LNCaP clone FGC (cell line): ENCODE results near the gene CIT.

Source experiments
- DNase-seq: peaks from one replicate; pipeline ENCODE4 v3.0.0-alpha.2; 2011; ENCODE audit warnings: low read depth
- H3K4me3 ChIP-seq: 2 replicates; pipeline ENCODE4 v1.5.1; 2011; ENCODE audit warnings: mild to moderate bottlenecking, low read depth, low read length, control low read depth
- TF ChIP-seq, protein P1 (sequence below): IDR thresholded peaks from 2 replicates; pipeline ENCODE4 v1.5.1; 2012; ENCODE audit warnings: mild to moderate bottlenecking; ENCODE audit not compliant: control insufficient read depth, insufficient read depth; ENCODE audit errors: extremely low read depth

The CIT gene

DNA sequence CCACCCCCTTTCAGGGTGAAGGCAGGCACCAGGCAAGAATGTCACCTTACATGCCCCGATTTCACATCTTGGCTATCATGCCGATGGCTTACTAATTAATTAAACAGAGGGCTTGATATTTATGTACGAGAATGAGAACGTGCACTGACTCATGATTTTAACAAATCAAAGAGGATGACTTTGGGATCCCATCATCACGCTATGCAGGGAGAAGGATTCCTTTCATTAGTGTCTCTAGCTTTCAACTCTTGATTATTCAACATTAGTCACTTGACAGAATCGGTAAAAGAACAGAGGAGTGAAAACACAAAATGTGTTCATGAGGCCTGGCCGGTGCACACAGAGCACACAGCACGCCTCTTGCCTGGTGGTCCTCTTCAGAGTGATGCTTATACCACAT lies 128.6 kb downstream of the CIT start:
- TF ChIP-seq, protein P1, sequence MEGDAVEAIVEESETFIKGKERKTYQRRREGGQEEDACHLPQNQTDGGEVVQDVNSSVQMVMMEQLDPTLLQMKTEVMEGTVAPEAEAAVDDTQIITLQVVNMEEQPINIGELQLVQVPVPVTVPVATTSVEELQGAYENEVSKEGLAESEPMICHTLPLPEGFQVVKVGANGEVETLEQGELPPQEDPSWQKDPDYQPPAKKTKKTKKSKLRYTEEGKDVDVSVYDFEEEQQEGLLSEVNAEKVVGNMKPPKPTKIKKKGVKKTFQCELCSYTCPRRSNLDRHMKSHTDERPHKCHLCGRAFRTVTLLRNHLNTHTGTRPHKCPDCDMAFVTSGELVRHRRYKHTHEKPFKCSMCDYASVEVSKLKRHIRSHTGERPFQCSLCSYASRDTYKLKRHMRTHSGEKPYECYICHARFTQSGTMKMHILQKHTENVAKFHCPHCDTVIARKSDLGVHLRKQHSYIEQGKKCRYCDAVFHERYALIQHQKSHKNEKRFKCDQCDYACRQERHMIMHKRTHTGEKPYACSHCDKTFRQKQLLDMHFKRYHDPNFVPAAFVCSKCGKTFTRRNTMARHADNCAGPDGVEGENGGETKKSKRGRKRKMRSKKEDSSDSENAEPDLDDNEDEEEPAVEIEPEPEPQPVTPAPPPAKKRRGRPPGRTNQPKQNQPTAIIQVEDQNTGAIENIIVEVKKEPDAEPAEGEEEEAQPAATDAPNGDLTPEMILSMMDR = no peak
- no peak overlapping the region for H3K4me3 ChIP-seq
- DNase-seq = no peak

DNA sequence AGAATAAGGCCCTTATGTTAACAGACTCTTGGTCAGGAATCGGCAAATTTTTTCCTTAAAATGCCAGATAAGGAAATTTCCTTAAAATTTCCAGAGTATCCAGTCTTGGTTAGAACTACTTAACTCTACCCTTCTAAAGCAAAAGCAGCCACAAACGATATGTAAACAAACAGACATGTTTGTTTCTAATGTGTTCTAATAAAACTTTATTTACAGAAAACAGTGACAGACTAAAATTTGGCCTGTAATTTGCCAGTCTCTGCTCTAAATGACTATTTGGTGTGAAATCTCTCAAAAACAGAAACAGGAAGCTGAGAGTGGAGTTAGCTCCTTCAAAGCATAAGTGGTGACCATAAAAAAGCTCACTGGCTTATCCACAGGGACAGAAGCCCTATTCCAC lies 131.0 kb downstream of the CIT start:
- DNase-seq = no peak

DNA sequence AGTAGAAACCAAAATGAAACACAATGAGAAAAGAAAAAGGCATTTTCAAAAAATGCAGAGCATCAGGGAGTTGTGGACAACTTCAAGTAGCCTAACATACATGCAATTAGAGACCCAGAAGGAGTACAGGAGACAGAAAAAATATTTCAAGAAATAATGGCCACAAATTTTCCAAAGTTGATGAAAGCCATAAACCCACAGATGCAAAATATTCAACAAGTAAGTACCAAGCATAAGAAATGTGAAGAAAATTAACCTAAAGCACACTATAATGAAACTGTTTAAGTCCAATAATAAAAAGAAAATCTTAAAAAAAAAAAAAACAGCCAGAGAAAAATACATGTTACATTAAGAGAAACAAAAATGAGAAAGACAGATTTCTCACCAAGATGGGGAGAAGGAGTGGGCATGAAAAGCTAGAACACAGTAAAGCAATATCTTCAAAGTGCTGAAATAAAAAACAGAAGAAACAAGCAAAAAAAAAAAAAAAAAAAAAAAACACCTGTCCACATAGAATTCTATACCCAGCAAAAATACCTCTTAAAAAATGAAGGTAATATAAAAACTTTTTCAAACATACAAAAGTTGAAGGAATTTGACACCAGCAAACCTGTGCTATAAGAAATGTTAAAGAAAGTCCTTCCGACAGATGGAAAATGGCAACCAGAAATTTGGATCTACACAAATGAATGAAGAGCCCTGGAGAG lies 132.1 kb downstream of the CIT start:
- TF ChIP-seq, protein P1 = no peak
- no peak for DNase-seq
- H3K4me3 ChIP-seq = no peak overlapping the region

More for the DNA sequence above, 131.0 kb downstream of the CIT start:
- TF ChIP-seq, protein P1 = no peak
- H3K4me3 ChIP-seq = no peak overlapping the region

DNA sequence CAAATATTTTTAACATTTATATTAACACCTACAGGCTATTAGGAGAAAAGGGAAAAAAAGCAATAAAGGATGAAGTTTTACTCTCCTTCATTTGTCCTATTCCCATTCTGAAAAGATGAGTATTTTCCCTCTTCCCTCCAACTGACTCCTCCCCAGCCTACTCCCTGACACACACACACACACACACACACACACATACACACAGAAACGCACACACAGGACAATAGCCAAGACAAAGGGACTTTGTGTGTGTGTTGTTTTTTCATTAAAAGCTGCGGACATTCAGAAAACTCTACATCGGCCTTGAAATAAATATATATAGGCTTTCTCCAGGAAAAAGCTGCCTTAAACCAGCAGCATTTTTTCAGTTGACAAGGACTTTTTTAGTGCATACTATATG lies 134.4 kb downstream of the CIT start:
- TF ChIP-seq, protein P1 = no peak
- no peak for DNase-seq
- H3K4me3 ChIP-seq = no peak overlapping the region

DNA sequence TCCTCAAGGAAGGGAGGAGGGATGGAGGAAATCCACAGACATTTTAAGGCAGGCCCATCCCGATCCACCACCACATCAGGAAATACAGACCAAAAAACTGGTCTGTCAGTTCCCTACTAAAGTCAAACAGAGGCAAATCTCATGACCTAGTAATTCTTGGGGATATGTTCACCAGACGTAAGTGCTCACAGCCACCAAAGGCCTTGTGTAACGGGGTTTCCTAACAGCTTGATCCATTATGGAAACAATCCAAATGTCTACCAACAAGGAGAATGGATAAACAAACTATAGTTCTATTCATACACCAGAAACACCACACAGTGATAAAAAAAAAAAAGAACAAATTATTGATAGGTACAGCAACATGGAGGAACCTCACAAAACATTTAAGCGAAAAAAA lies 136.3 kb downstream of the CIT start:
- TF ChIP-seq, protein P1 = no peak
- no peak overlapping the region for H3K4me3 ChIP-seq
- no peak for DNase-seq

DNA sequence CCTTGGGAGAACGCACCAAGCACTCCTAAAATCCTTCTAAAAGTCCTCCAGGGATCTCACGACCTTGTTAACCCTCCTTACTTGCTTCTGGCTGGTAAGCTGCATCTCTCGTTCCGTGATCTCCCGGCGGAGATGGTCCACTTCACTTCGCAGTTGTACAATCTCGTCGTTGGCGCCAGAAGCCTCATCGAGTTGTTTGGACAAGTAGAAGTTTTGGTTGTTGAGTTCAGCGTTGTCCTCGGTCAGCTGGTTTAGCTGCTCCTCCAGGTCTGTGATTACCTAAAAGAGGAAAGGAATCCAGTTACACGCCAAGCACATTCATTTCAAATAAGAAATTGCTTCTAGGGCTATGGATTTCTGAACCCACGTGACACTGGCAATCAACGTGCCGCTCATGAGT lies 142.0 kb downstream of the CIT start:
- DNase-seq = no peak
- TF ChIP-seq, protein P1 = no peak
- H3K4me3 ChIP-seq = no peak overlapping the region

DNA sequence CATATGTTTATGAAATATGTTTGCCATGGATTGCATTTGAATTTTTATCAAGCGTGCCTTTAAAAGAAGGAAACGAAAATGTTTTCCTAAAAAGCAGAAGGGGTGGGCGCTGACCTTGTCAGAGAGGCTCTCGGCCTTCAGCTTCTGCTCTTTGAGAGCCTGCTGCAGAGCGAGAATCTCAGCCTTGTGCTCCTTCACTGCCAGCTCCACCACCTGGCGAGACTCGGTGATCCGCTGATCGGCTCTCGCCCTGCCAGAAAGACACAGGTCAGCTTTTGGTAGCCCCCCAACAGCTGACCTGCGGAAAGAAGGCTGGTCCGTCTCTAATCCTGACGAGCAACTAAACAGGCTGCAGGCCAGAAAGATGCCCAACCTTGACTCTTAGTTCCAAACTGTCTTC lies 146.7 kb downstream of the CIT start:
- no peak overlapping the region for H3K4me3 ChIP-seq
- no peak for DNase-seq
- TF ChIP-seq, protein P1 = no peak
